Thoracic aorta (tissue), 2 donors: ENCODE results near the gene SHMT2. TPM values are rescaled to one million over a fixed set of nuclear protein-coding genes. Genes with fewer than 3 reads are reported as not detected.

Source experiments
- ATAC-seq: fragments of 150-250 bp; one replicate; pipeline ENCODE4 v1.8.0; 2017; ENCODE audit warnings: low read depth; ENCODE audit not compliant: insufficient number of reproducible peaks, low FRiP score
- DNase-seq: peaks from one replicate; pipeline ENCODE4 v3.0.0-alpha.2; 2020; ENCODE audit warnings: low spot score
- H3K27ac ChIP-seq, 2 donors: fragments of 200-600 bp; sonication (generic); 1 replicate in 1 of 2; 2 replicates in 1 of 2; pipeline ENCODE4 v1.5.1; 2016; ENCODE audit warnings: mild to moderate bottlenecking in 2 of 2, moderate library complexity in 2 of 2
- H3K27me3 ChIP-seq: fragments of 200-600 bp; sonication (generic); replicated peaks from 2 replicates; pipeline ENCODE4 v1.6.0; 2016; ENCODE audit warnings: mild to moderate bottlenecking; ENCODE audit not compliant: insufficient read depth
- H3K36me3 ChIP-seq: fragments of 200-600 bp; sonication (generic); one replicate; pipeline ENCODE4 v1.5.1; 2016
- H3K4me1 ChIP-seq, 2 donors: fragments of 200-600 bp; sonication (generic); 1 replicate in 1 of 2; 2 replicates in 1 of 2; pipeline versions ENCODE4 v1.5.1 to v1.6.0; 2016; ENCODE audit warnings: low read depth in 2 of 2, mild to moderate bottlenecking in 1 of 2; ENCODE audit not compliant: control insufficient read depth in 1 of 2
- H3K4me3 ChIP-seq: fragments of 200-600 bp; sonication (generic); 2 replicates; pipeline ENCODE4 v1.5.1; 2016; ENCODE audit warnings: mild to moderate bottlenecking
- H3K9me3 ChIP-seq: fragments of 200-600 bp; sonication (generic); 2 replicates; pipeline ENCODE4 v1.5.1; 2016
- total RNA-seq, 2 donors: library from RNA; depleted of rRNA; stranded (reverse); fragments of >200 nt; gene quantifications; one replicate each; pipeline versions ENCODE4 v1.1.0 to v1.2.3, GENCODE V29; 2016
- TF ChIP-seq, protein P1 (sequence below): fragments of 200-600 bp; sonication (generic); IDR thresholded peaks from one replicate; pipeline ENCODE4 v1.5.1; 2019; ENCODE audit warnings: antibody characterized with exemption

The SHMT2 gene
- total RNA-seq, 2 donors from 2014 or later = 57.3 to 60.4 TPM

DNA sequence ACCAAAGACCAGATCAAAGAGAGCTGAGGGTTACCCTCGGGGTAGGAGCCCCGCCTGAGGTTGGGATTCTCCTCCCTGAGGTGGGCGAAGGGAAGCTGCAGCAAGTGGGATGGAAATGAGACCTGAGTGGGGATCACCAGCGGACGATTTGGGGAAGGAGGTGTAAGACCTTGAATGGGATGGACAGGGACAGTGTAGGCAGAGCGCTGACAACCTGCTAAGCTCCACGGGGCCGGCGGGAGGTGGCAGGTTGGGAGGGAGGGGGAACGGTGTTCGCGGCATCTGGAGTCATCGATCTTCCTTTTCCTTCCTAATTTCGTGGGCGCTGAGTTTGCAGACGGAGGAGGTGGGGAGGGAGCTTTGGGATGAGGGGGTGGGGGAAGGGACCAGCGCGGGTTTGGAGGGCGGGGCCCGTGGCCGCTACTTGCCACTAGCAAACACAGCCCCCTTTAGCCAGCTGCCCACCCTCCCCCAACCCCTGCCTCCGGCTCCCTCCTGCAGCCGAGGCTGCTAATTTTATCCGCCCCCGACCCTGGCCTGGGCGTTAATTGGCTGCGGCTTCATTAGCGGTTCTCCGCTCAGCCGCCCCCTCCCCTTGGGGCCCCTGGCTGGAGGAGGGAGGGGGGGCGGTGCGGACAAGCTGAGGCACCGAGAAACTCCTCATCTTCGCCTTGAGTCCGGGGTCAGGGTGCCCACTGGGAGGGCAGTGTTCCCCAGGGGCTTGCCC is 2.8 kb upstream of the SHMT2 start:
- H3K4me1 ChIP-seq = peaks cover 10 to 27% of the 10 kb centered on the region in 2 donors
- ATAC-seq = no peak
- TF ChIP-seq, protein P1, sequence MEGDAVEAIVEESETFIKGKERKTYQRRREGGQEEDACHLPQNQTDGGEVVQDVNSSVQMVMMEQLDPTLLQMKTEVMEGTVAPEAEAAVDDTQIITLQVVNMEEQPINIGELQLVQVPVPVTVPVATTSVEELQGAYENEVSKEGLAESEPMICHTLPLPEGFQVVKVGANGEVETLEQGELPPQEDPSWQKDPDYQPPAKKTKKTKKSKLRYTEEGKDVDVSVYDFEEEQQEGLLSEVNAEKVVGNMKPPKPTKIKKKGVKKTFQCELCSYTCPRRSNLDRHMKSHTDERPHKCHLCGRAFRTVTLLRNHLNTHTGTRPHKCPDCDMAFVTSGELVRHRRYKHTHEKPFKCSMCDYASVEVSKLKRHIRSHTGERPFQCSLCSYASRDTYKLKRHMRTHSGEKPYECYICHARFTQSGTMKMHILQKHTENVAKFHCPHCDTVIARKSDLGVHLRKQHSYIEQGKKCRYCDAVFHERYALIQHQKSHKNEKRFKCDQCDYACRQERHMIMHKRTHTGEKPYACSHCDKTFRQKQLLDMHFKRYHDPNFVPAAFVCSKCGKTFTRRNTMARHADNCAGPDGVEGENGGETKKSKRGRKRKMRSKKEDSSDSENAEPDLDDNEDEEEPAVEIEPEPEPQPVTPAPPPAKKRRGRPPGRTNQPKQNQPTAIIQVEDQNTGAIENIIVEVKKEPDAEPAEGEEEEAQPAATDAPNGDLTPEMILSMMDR = no peak
- H3K36me3 ChIP-seq = no peaks in the 10 kb centered on the region
- peaks cover 13% of the 10 kb centered on the region for H3K27me3 ChIP-seq
- H3K27ac ChIP-seq = no peak overlapping the region
- no peaks in the 10 kb centered on the region for H3K9me3 ChIP-seq
- peak overlapping the region; percentile 47 for H3K4me3 ChIP-seq
- DNase-seq = no peak

- no peak for ATAC-seq
- peak overlapping the region; percentile 47 for H3K4me3 ChIP-seq
- no peak overlapping the region for H3K27ac ChIP-seq
- H3K27me3 ChIP-seq = peaks cover 13% of the 10 kb centered on the region
- DNase-seq = no peak
- H3K4me1 ChIP-seq = peaks cover 10 to 27% of the 10 kb centered on the region in 2 donors
- no peaks in the 10 kb centered on the region for H3K9me3 ChIP-seq
- TF ChIP-seq, protein P1 = no peak
- peaks cover 5% of the 10 kb centered on the region for H3K36me3 ChIP-seq
Observed at GRCh38 chr12:57227315-57228115, 2.0 kb upstream of the SHMT2 start.

DNA sequence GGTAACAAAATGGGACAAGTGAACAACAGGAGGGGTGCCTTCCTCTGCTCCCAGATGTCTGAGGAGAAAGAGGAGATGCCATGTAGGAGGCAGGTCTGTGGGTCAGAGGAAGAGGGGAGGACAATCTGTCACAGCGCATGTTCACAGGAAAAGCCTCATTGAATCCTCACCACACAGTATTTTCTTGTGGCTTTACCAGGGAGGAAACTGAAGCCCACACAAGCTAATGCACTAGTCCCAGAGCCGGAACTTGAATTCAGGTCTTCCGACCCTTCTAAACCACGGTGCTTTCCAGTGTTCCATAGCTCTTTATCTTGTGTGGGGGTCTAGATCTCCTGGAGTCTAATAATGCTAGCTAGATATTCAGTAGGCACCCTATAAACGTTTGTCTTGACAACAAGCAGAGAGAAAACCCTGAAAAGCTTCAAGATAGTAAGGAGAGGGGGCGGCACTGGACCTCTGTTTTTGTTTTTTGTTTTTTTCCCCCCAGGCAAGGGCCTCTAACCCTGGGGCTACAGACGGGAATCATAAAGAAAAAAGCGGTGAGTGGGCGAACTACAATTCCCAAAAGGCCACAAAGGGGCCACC is 371 bp upstream of the SHMT2 start:
- Histone ChIP-seq H3K27me3 (peaks cover 7% of the 10 kb centered on the region), H3K27ac (peak overlapping the region in 1 of 2 donors; percentile 54), H3K4me1 (peaks cover 10 to 27% of the 10 kb centered on the region in 2 donors), H3K4me3 (peak overlapping the region; percentile 76), H3K36me3 (peaks cover 18% of the 10 kb centered on the region), H3K9me3 (no peaks in the 10 kb centered on the region)
- TF ChIP-seq, protein P1 = peak; percentile 27
- DNase-seq (no peak), ATAC-seq (no peak)

DNA sequence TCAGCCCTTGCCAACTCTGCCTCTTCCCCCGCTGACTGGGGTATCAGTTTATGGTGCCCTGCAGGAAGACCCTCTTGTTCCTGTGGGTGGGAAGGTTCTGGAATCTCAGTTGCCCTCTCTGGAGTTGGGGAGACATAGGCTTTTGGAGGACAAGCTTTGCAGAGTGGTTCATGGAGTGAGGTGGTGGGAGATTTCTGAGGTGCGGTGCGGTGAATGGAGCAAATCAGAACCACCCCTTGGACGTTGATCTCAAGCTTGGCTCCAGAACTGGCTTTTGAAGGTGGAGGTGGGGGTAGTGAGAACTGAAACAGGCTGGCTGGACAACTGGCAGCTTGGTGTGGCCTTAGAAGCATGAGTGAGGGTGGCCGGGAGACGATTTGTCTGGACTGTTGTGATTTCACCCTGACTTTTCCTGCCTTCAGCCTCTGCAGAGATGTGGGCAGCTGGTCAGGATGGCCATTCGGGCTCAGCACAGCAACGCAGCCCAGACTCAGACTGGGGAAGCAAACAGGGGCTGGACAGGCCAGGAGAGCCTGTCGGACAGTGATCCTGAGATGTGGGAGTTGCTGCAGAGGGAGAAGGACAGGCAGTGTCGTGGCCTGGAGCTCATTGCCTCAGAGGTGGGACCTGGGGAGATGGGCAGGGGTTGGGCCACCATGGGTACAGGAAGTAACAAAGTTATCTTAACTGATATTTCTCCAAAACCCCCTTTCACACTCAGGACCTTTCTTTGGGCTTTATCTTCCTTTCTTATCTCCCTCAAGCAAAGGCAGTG is 1.1 kb downstream of the SHMT2 start:
- Histone ChIP-seq H3K27me3 (peaks cover 2% of the 10 kb centered on the region), H3K9me3 (no peaks in the 10 kb centered on the region), H3K4me3 (peak overlapping the region; percentile 76), H3K36me3 (peaks cover 18% of the 10 kb centered on the region), H3K4me1 (peaks cover 10 to 27% of the 10 kb centered on the region in 2 donors), H3K27ac (peak overlapping the region; percentile 51 to 54)
- TF ChIP-seq, protein P1 = no peak
- ATAC-seq (no peak), DNase-seq (no peak)
